ENCODE measurements around the gene TMEM26. TPM values are rescaled to one million over a fixed set of nuclear protein-coding genes. Genes with fewer than 3 reads are reported as not detected.

Gene TMEM26
- total RNA-seq, 4 donors from 2014 or later, result 0.03 to 0.07 TPM; not detected in 2

GRCh38 chr10:61464461-61465170 is 11.4 kb upstream of the TMEM26 start:
- intact Hi-C loops (cut with DNase I; ENCODE audit: low total_unique reads), result no loop called here
- TF ChIP-seq CTCF (IDR thresholded peaks at IDR 0.05) (no peak), POLR2A (IDR thresholded peaks at IDR 0.05) (no peak)
- H3K4me3 ChIP-seq (ENCODE audit: low read depth, poor library complexity, severe bottlenecking), result no peak overlapping the region
- 71% methylated on average over 6 of the region's 6 CpGs for WGBS, 2 donors
- DNase-seq (ENCODE audit: low spot score in 2 of 2), result no peak

GRCh38 chr10:61463035-61463909 is 10.1 kb upstream of the TMEM26 start:
- intact Hi-C loops (cut with DNase I; ENCODE audit: low total_unique reads), result no loop called here
- no peak overlapping the region for H3K4me3 ChIP-seq (ENCODE audit: low read depth, poor library complexity, severe bottlenecking)
- 24% methylated on average over 5 of the region's 5 CpGs for WGBS, 2 donors
- DNase-seq (ENCODE audit: low spot score in 2 of 2), result no peak
- TF ChIP-seq CTCF (IDR thresholded peaks at IDR 0.05), result no peak
- no peak for TF ChIP-seq POLR2A (IDR thresholded peaks at IDR 0.05)

- DNase-seq (ENCODE audit: low spot score in 2 of 2), result no peak
- TF ChIP-seq CTCF (IDR thresholded peaks at IDR 0.05) (no peak), POLR2A (IDR thresholded peaks at IDR 0.05) (no peak)
- H3K4me3 ChIP-seq (ENCODE audit: low read depth, poor library complexity, severe bottlenecking), result no peak overlapping the region
- intact Hi-C loops (cut with DNase I; ENCODE audit: low total_unique reads), result no loop called here
These were observed 7.7 kb upstream of the TMEM26 start for GRCh38 chr10:61460835-61461234.

GRCh38 chr10:61458031-61458430 is 4.8 kb upstream of the TMEM26 start:
- H3K4me3 ChIP-seq (ENCODE audit: low read depth, poor library complexity, severe bottlenecking), result no peak overlapping the region
- no peak for DNase-seq (ENCODE audit: low spot score in 2 of 2)
- TF ChIP-seq POLR2A (IDR thresholded peaks at IDR 0.05), result no peak
- intact Hi-C loops (cut with DNase I; ENCODE audit: low total_unique reads), result no loop called here
- WGBS, 2 donors, result 92 to 97% methylated on average over 3 of the region's 3 CpGs

- TF ChIP-seq CTCF (IDR thresholded peaks at IDR 0.05), result no peak
- TF ChIP-seq POLR2A (IDR thresholded peaks at IDR 0.05), result no peak
- no peak overlapping the region for H3K4me3 ChIP-seq (ENCODE audit: low read depth, poor library complexity, severe bottlenecking)
- 70 to 83% methylated on average over 4 of the region's 4 CpGs for WGBS, 2 donors
- intact Hi-C loops (cut with DNase I; ENCODE audit: low total_unique reads), result no loop called here
- no peak for DNase-seq (ENCODE audit: low spot score in 2 of 2)
These were observed 3.1 kb upstream of the TMEM26 start for GRCh38 chr10:61456095-61456789.

DNA sequence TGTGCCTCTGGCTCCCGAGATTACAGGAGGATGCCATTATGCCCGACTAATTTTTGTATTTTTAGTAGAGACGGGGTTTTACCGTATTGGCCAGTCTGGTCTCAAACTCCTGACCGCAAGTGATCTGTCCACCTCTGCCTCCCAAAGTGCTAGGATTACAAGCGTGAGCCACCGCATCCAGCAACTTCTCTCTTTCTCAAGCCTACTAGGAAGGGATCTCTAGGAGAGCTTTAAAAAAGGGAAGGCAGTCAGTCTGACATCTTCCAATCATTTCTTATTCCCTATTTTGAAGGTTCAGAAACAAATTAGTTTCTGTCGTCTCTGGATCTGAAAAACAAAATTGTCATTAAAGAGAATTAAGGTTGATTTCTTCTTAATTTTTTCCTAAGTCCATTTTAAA is 2.5 kb upstream of the TMEM26 start:
- 94 to 95% methylated on average over 8 of the region's 8 CpGs for WGBS, 2 donors
- intact Hi-C loops (cut with DNase I; ENCODE audit: low total_unique reads), result no loop called here
- H3K4me3 ChIP-seq (ENCODE audit: low read depth, poor library complexity, severe bottlenecking), result no peak overlapping the region
- DNase-seq (ENCODE audit: low spot score in 2 of 2), result no peak
- no peak for TF ChIP-seq POLR2A (IDR thresholded peaks at IDR 0.05)
- no peak for TF ChIP-seq CTCF (IDR thresholded peaks at IDR 0.05)
